HG03135 (cell line): ENCODE results near the gene ADCY5.

Experiments
- ATAC-seq: cut with Tn5 transposase; IDR thresholded peaks from one replicate; pipeline ENCODE4 v1.9.1; 2021; ENCODE audit warnings: mild to moderate bottlenecking, moderate library complexity; ENCODE audit not compliant: unreplicated experiment

Gene ADCY5

GRCh38 chr3:123346021-123346420, 102.9 kb downstream of the ADCY5 start:
- no peak for ATAC-seq

- ATAC-seq = no peak
Measured at GRCh38 chr3:123344907-123345594, 103.8 kb downstream of the ADCY5 start.

- ATAC-seq = no peak
Measured at GRCh38 chr3:123344175-123344906, 104.5 kb downstream of the ADCY5 start.

- ATAC-seq = no peak
Measured at GRCh38 chr3:123343296-123344174, 105.4 kb downstream of the ADCY5 start.

GRCh38 chr3:123342631-123343080, 106.2 kb downstream of the ADCY5 start:
- ATAC-seq = no peak

- no peak for ATAC-seq
Measured at GRCh38 chr3:123341871-123342630, 106.8 kb downstream of the ADCY5 start.

GRCh38 chr3:123340336-123340735, 108.6 kb downstream of the ADCY5 start:
- ATAC-seq = no peak

- no peak for ATAC-seq
Measured at GRCh38 chr3:123339302-123339701, 109.6 kb downstream of the ADCY5 start.

- no peak for ATAC-seq
Measured at GRCh38 chr3:123338620-123339061, 110.2 kb downstream of the ADCY5 start.

GRCh38 chr3:123337948-123338619, 110.8 kb downstream of the ADCY5 start:
- no peak for ATAC-seq

GRCh38 chr3:123337226-123337625, 111.7 kb downstream of the ADCY5 start:
- ATAC-seq = no peak

- ATAC-seq = no peak
Measured at GRCh38 chr3:123336441-123336851, 112.4 kb downstream of the ADCY5 start.

GRCh38 chr3:123336001-123336400, 112.9 kb downstream of the ADCY5 start:
- ATAC-seq = no peak

GRCh38 chr3:123335007-123335670, 113.8 kb downstream of the ADCY5 start:
- ATAC-seq = no peak

GRCh38 chr3:123334056-123334455, 114.8 kb downstream of the ADCY5 start:
- no peak for ATAC-seq

GRCh38 chr3:123333401-123333800, 115.5 kb downstream of the ADCY5 start:
- no peak for ATAC-seq

- ATAC-seq = no peak
Measured at GRCh38 chr3:123332124-123332641, 116.7 kb downstream of the ADCY5 start.

GRCh38 chr3:123331651-123332050, 117.2 kb downstream of the ADCY5 start:
- ATAC-seq = no peak

- ATAC-seq = no peak
Measured at GRCh38 chr3:123331006-123331405, 117.9 kb downstream of the ADCY5 start.
